ENCODE data around the gene ERP44.

ERP44 gene

DNA sequence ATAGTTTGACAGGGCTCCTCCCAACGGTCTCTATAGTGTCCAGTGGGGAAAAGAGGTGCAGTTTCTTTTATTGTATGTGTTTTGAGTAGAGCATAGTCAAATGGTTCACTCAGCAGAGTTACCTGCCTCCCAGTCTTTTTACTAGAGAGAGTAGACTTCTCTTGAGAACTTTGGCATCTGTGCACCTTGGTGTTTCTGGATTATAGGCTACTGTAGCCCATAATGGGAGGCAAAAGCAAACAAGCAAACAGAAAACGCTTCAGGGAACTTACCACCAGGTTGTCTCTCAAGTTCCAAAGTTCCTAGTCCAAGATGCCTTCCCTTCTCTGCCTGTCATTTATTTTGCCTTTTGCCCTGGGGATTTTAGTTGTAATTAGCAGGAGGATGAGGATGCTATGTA, 26.4 kb upstream of the ERP44 start:
- DNase-seq (ENCODE audit: insufficient read length): no peak
- FAIRE-seq: no peak
- TF ChIP-seq POLR2A (IDR thresholded peaks at IDR 0.05; ENCODE audit: low read depth, low read length) (no peak), TAF1 (IDR thresholded peaks at IDR 0.05; ENCODE audit: borderline replicate concordance, low read depth, low read length) (no peak), POLR2AphosphoS5 (IDR thresholded peaks at IDR 0.05; ENCODE audit: low read depth, low read length) (no peak)

DNA sequence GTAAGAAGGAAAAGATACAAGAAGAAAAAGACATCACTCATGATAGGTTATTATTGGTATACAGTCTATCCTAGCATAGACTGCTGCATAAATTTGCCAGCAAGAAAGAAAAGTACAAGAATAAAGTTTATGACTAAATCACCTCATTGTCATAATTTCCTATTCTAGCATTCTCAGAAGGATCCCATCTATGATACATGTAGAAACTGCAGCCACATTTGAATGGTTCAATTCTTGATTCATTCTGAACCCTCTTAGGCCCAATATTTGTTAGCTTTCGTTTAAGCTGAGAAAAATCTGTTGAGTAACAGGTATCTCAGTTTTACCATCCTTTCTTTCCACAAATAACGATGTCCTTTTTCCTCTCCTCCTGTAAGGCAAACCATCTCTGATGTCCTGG, 21.5 kb upstream of the ERP44 start:
- no peak for TF ChIP-seq TAF1 (IDR thresholded peaks at IDR 0.05; ENCODE audit: borderline replicate concordance, low read depth, low read length)
- TF ChIP-seq POLR2A (IDR thresholded peaks at IDR 0.05; ENCODE audit: low read depth, low read length): no peak
- TF ChIP-seq POLR2AphosphoS5 (IDR thresholded peaks at IDR 0.05; ENCODE audit: low read depth, low read length): no peak
- DNase-seq (ENCODE audit: insufficient read length) (no peak), FAIRE-seq (no peak)

DNA sequence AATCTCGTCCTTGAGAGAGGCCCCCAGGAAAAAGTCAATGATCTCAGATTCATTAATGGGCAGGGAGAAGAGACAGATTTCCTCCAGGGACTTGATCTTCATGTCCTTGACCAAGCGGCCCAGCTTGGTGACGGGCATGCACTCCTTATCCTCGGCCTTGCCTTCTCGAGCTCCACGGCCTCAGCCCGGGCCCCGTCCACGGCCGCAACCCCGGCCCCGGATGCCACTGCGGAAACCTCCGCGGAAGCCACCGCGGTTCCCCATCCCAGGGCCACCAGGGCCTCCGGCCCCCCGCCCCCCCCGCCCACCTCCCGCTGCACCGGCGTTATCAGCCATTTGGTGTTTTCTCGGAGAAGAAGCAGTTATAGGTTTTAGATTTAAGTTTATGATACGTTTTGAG, 18.5 kb upstream of the ERP44 start:
- FAIRE-seq (no peak), DNase-seq (ENCODE audit: insufficient read length) (no peak)
- TF ChIP-seq TAF1 (IDR thresholded peaks at IDR 0.05; ENCODE audit: borderline replicate concordance, low read depth, low read length): no peak
- TF ChIP-seq POLR2A (IDR thresholded peaks at IDR 0.05; ENCODE audit: low read depth, low read length): no peak
- no peak for TF ChIP-seq POLR2AphosphoS5 (IDR thresholded peaks at IDR 0.05; ENCODE audit: low read depth, low read length)

DNA sequence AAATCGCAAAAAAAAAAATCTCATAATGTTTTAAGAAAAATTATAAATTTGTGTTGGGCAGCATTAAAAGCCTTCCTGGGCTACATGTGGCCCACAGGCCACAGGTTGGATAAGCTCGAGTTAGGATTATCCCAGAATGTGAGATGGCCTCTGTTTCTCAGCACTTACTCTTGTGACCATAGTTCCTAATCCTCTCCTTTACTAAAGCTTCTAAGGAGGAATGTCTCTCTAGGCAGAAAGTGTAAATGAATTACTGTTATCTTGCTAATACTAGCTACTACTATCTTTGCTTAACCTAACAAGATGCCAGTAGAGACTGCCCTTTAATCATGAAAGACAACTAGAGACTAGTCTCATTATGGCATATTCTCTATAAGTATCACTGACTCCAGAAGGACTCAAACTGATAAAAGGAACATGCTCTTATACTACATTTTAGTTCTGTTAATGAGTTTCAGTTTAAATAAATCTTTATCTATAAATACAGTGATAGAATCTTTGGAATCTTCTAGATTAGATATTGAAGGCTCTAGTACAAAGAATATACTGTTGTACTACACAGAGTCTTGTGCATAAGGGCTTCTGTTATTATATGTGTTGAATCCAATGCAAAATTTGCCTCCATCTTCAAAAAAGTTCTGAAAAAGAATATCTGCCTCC, 14.0 kb upstream of the ERP44 start:
- TF ChIP-seq POLR2AphosphoS5 (IDR thresholded peaks at IDR 0.05; ENCODE audit: low read depth, low read length) (no peak), POLR2A (IDR thresholded peaks at IDR 0.05; ENCODE audit: low read depth, low read length) (no peak), TAF1 (IDR thresholded peaks at IDR 0.05; ENCODE audit: borderline replicate concordance, low read depth, low read length) (no peak)
- peak; percentile 63 for FAIRE-seq
- DNase-seq (ENCODE audit: insufficient read length): no peak

DNA sequence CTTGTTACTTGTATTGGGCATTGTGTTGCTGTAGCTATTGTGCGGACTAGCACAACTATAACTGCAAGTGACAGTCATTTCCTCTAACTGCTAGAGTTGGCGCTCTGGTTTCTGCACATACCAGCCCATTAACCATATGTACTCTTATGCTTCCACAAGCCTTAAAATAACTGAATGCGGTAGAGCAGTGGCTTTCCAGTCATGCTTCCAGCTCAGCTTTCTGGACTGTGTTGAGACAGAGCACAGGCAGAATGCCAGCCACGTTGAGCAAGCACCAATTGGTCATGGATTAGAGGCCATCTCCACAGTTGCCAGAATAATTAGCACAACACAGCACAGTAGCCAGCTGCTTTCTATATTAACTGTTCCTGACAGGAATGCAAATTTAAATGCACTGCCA, 12.4 kb upstream of the ERP44 start:
- no peak for DNase-seq (ENCODE audit: insufficient read length)
- TF ChIP-seq POLR2A (IDR thresholded peaks at IDR 0.05; ENCODE audit: low read depth, low read length): no peak
- no peak for TF ChIP-seq TAF1 (IDR thresholded peaks at IDR 0.05; ENCODE audit: borderline replicate concordance, low read depth, low read length)
- TF ChIP-seq POLR2AphosphoS5 (IDR thresholded peaks at IDR 0.05; ENCODE audit: low read depth, low read length): no peak
- no peak for FAIRE-seq

DNA sequence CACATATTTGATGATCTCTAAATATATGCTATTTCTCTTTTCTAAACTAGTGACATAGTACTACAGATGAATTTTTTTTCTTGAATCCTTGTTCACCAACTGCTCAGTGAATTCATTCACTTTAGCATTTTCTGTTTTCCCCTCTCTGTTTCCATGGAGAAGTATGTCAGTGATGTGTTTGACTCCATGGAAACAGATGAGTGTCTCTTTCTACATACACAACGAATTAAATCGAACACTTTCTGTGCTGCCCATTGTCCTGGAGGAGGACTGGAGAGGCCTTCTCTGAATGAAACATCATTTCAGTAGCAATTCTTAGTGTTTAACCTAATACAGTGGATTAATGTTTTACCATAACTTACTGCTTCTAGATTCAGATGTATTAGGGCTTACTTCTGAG, 9.8 kb upstream of the ERP44 start:
- FAIRE-seq: no peak
- no peak for TF ChIP-seq POLR2A (IDR thresholded peaks at IDR 0.05; ENCODE audit: low read depth, low read length)
- no peak for DNase-seq (ENCODE audit: insufficient read length)

DNA sequence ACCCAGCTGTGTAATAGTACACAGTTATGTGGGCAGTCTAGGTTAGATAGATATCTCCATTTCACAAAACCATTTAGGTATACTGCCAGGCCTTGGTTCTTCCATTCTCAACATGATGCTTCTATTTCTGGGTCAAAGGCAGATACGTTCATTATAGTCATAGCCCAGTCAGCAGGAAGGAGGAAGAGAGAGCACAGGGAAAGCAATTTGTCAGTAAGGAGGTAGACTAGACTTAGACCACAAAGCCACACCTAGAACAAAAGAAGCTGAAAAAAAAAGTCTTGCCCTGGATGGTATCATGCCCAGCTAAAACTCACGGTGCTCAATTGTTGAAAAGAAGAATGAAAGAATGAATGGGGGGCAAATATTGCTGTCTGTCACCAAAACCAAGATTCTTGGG, 7.8 kb upstream of the ERP44 start:
- TF ChIP-seq POLR2AphosphoS5 (IDR thresholded peaks at IDR 0.05; ENCODE audit: low read depth, low read length) (no peak), TAF1 (IDR thresholded peaks at IDR 0.05; ENCODE audit: borderline replicate concordance, low read depth, low read length) (no peak), POLR2A (IDR thresholded peaks at IDR 0.05; ENCODE audit: low read depth, low read length) (no peak)
- DNase-seq (ENCODE audit: insufficient read length) (no peak), FAIRE-seq (no peak)

DNA sequence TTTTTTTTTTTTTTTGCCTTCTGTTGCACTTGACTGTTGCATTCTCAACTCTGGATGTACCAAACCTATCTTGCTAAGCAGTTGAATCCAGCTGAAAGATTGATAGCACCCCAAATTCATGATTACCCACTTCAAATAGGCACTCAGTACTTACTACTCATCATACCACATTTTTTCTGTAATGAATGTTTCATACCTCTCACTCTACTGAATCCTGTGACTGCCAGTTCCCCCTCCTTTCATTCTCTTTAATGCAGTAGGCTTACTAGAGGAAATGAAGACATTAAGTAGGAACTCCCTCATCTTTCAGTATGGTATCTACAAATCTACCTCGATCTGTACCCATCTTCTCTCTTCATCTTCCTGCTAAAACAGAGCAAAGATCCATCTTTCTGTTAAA, 7.1 kb upstream of the ERP44 start:
- TF ChIP-seq POLR2A (IDR thresholded peaks at IDR 0.05; ENCODE audit: low read depth, low read length) (no peak), POLR2AphosphoS5 (IDR thresholded peaks at IDR 0.05; ENCODE audit: low read depth, low read length) (no peak)
- DNase-seq (ENCODE audit: insufficient read length) (no peak), FAIRE-seq (no peak)

DNA sequence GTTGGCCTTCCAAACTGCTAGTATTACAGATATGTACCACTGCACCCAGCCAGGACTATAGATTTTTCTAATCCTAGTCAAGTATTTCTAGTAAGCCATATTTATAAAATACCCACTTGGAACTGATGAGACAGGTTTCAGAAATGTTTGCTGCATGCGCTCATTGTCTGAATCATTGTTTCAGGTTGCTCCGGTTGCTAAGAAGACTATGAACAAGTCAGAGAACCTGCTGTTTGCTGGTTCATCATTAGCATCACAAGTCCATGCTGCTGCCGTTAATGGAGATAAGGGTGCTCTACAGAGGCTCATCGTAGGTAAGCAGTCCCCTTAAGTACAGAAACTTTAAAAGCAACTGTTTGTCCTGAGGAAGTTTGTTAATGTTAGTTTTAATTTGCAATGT, 5.5 kb upstream of the ERP44 start:
- no peak for TF ChIP-seq TAF1 (IDR thresholded peaks at IDR 0.05; ENCODE audit: borderline replicate concordance, low read depth, low read length)
- FAIRE-seq (no peak), DNase-seq (ENCODE audit: insufficient read length) (no peak)

DNA sequence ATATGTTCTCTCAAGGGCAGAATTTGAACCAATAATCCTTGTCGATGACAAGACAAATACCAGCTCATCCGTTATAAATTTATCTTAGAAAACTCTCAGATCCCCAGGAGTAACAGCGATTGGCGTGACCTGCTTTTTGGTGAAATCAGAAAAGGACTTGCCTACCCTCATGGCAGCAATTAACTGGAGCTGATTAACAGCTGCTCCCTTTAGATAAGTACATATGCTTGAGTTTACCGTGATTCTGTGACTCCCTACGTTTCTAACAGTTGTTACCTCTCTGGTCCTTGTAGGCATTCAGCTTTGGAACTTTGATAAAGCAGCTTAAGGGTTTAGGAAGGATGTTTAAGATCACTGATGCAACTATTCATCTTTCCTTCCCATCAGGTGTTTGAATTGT, 2.8 kb upstream of the ERP44 start:
- no peak for DNase-seq (ENCODE audit: insufficient read length)
- TF ChIP-seq POLR2A (IDR thresholded peaks at IDR 0.05; ENCODE audit: low read depth, low read length) (no peak), TAF1 (IDR thresholded peaks at IDR 0.05; ENCODE audit: borderline replicate concordance, low read depth, low read length) (no peak), POLR2AphosphoS5 (IDR thresholded peaks at IDR 0.05; ENCODE audit: low read depth, low read length) (no peak)
- FAIRE-seq: no peak

DNA sequence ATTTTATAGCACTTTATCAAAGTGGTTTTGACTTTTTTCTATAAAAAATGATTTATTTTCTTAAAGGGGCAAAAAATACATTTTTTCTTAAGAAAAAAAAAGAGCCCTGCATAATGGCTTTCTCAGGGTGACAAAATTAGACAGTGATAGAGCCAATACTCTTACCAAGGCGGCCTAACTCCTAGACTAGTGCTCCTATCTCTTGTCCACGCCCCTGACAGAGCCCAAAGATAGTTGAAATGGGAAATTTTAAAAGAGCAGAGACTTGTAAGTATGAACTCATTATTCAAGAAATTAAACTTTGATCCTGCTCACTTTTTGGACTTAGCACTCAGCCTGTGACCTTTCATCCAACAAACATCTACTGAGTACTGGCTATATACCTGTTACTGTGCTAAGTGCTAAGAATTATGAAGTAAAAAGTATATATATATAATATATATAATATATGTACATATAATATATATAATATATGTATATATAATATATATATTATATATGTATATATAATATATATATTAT, 1.4 kb upstream of the ERP44 start:
- no peak for FAIRE-seq
- TF ChIP-seq POLR2A (IDR thresholded peaks at IDR 0.05; ENCODE audit: low read depth, low read length): no peak
- no peak for TF ChIP-seq TAF1 (IDR thresholded peaks at IDR 0.05; ENCODE audit: borderline replicate concordance, low read depth, low read length)
- TF ChIP-seq POLR2AphosphoS5 (IDR thresholded peaks at IDR 0.05; ENCODE audit: low read depth, low read length): no peak
- DNase-seq (ENCODE audit: insufficient read length): no peak

DNA sequence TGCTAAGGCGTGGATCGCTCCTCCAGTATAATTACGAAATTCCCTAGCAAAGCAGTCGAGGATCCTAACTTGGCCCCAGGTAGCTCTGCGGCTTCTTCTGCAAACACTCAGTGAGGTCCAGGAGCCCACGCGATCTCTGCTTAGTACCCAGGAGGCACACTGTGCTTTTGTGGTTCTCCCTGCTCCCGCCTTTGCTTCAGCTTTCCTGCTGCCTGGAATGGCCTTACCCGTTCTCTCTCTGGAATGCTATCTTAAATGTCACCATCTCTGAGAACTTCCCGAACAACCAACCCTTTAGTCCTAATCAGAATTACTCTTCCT, 882 bp upstream of the ERP44 start:
- DNase-seq (ENCODE audit: insufficient read length) (no peak), FAIRE-seq (peak; percentile 60)
- TF ChIP-seq POLR2AphosphoS5 (IDR thresholded peaks at IDR 0.05; ENCODE audit: low read depth, low read length) (no peak), TAF1 (IDR thresholded peaks at IDR 0.05; ENCODE audit: borderline replicate concordance, low read depth, low read length) (no peak), POLR2A (IDR thresholded peaks at IDR 0.05; ENCODE audit: low read depth, low read length) (no peak)
